ENCODE data around the gene IFT172. TPM values are rescaled to one million over a fixed set of nuclear protein-coding genes. Genes with fewer than 3 reads are reported as not detected.

Gene IFT172
- polyA plus RNA-seq, 3 donors: 44.4 to 66.7 (median 46.0) TPM

DNA sequence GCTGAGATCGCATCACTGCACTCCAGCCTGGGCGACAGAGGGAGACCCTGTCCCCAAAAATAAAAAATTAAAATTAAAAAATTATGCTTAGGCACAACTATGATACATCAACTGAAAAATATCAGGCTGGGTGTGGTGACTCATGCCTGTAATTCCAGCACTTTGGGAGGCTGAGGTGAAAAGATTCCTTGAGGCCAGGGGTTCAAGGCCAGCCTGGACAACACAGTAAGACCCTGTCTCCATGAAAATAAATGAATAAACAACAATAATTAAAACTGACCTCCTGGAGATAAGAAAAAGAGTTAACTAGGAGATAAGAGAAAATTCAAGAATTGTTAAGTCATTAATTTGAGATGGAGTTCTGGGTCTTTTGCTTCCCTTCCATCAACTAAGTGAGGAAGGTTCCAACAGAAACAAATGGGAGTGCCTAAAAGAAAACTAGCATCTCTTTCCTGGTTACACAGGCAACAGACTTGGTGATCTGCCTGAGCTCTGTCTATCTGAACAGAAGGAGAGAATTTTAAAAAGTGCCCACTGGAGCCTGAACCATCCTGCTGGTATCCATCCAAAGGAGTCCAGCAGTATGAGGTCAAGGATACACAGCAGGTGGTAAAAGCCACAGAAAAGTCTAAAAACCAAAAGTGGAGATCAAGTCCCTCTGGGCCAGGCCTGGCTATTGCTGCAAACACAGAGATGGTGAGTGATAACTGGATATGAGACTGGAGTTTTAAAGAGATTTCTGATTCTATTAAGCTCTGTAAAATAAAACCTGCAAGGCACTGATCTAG lies 89.0 kb downstream of the IFT172 start:
- DNase-seq (ENCODE audit: extremely low read depth in 1 of 11, low read depth in 9 of 11, low spot score in 4 of 11): no peak

DNA sequence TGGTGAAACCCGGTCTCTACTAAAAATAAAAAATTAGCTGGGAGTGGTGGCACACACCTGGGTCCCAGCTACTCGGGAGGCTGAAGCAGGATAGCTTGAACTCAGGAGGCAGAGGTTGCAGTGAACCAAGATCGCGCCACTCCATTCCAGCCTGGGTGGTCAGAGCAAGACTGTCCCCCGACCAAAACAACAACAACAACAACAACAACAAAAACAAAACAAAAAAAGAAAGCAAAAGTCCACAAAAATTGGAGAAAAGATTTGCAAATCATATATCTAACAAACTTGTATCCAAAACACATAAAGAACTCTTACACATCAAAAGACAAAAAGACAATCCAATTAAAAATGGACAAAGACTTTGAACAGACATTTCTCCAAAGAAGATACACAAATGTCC lies 90.6 kb downstream of the IFT172 start:
- DNase-seq (ENCODE audit: extremely low read depth in 1 of 11, low read depth in 9 of 11, low spot score in 4 of 11): no peak

Other genes with a start within 250 kb of the IFT172 start
- gene SLC30A3, start 226.7 kb downstream of the IFT172 start, polyA plus RNA-seq (ENCODE audit: insufficient read length in 3 of 3): 1 to 10 TPM; 6.0 to 9.2 (median 7.6) TPM
- gene DNAJC5G, start 214.3 kb downstream of the IFT172 start, polyA plus RNA-seq (ENCODE audit: insufficient read length in 3 of 3): 1 to 10 TPM in 2 of 3 donors, under 1 TPM in 1; 0.59 to 1.7 (median 1.4) TPM
- gene TRIM54, start 207.3 kb downstream of the IFT172 start, polyA plus RNA-seq (ENCODE audit: insufficient read length in 3 of 3): 1 to 10 TPM; 5.3 to 7.7 (median 5.7) TPM
- 1 to 10 TPM in 1 of 3 donors, under 1 TPM in 2; 0.56 to 1.1 (median 0.82) TPM for gene UCN, start 181.3 kb downstream of the IFT172 start, polyA plus RNA-seq (ENCODE audit: insufficient read length in 3 of 3)
- gene MPV17, start 166.6 kb downstream of the IFT172 start, polyA plus RNA-seq (ENCODE audit: insufficient read length in 3 of 3): 10 to 100 TPM; 74.0 to 90.5 (median 81.4) TPM
- 10 to 100 TPM; 68.4 to 72.3 (median 71.3) TPM for gene GTF3C2, start 133.0 kb downstream of the IFT172 start, polyA plus RNA-seq (ENCODE audit: insufficient read length in 3 of 3)
- 10 to 100 TPM; 49.7 to 56.0 (median 52.3) TPM for gene EIF2B4, start 119.4 kb downstream of the IFT172 start, polyA plus RNA-seq (ENCODE audit: insufficient read length in 3 of 3)
- gene SNX17, start 119.1 kb downstream of the IFT172 start, polyA plus RNA-seq (ENCODE audit: insufficient read length in 3 of 3): 100 to 1,000 TPM; 101 to 110 (median 101) TPM
- gene ZNF513, start 109.0 kb downstream of the IFT172 start, polyA plus RNA-seq (ENCODE audit: insufficient read length in 3 of 3): 10 to 100 TPM; 14.9 to 22.5 (median 21.0) TPM
- 100 to 1,000 TPM in 1 of 3 donors, 10 to 100 TPM in 2; 84.3 to 105 (median 95.1) TPM for gene PPM1G, start 80.2 kb downstream of the IFT172 start, polyA plus RNA-seq (ENCODE audit: insufficient read length in 3 of 3)
- gene NRBP1, start 61.1 kb downstream of the IFT172 start, polyA plus RNA-seq (ENCODE audit: insufficient read length in 3 of 3): 100 to 1,000 TPM; 122 to 134 (median 123) TPM
- 10 to 100 TPM in 1 of 3 donors, 1 to 10 TPM in 2; 5.1 to 10.8 (median 8.6) TPM for gene KRTCAP3, start 47.4 kb downstream of the IFT172 start, polyA plus RNA-seq (ENCODE audit: insufficient read length in 3 of 3)
- 1 to 10 TPM; 6.4 to 8.1 (median 7.0) TPM for gene FNDC4, start 5.5 kb upstream of the IFT172 start, polyA plus RNA-seq (ENCODE audit: insufficient read length in 3 of 3)
- under 1 TPM in 2 of 3 donors, not detected in 1; 0.20 to 0.38 TPM for gene GCKR, start 7.1 kb upstream of the IFT172 start, polyA plus RNA-seq (ENCODE audit: insufficient read length in 3 of 3)
- gene ZNF512, start 93.3 kb upstream of the IFT172 start, polyA plus RNA-seq (ENCODE audit: insufficient read length in 3 of 3): 10 to 100 TPM; 75.8 to 84.2 (median 76.3) TPM
- 10 to 100 TPM; 10.6 to 13.0 (median 12.9) TPM for gene CCDC121, start 139.3 kb upstream of the IFT172 start, polyA plus RNA-seq (ENCODE audit: insufficient read length in 3 of 3)
- 10 to 100 TPM; 51.0 to 66.7 (median 59.0) TPM for gene GPN1, start 139.3 kb upstream of the IFT172 start, polyA plus RNA-seq (ENCODE audit: insufficient read length in 3 of 3)
- 10 to 100 TPM; 56.3 to 66.7 (median 60.5) TPM for gene SUPT7L, start 173.9 kb upstream of the IFT172 start, polyA plus RNA-seq (ENCODE audit: insufficient read length in 3 of 3)
- 10 to 100 TPM; 31.7 to 36.2 (median 35.7) TPM for gene SLC4A1AP, start 174.1 kb upstream of the IFT172 start, polyA plus RNA-seq (ENCODE audit: insufficient read length in 3 of 3)

Measured in renal cortex interstitium (tissue), 11 donors.